Uterus (tissue), 2 donors: Measurements from ENCODE around the gene SLC2A10.

ENCODE experiments used
- CTCF ChIP-seq, 4 experiments: fragments of 200-600 bp in 2 of 4; fragments of 450-650 bp in 2 of 4; sonication (generic) in 2 of 4; IDR thresholded peaks; one replicate each; pipeline ENCODE4 v1.5.1; 2016 to 2019; ENCODE audit warnings: antibody characterized with exemption in 4 of 4, mild to moderate bottlenecking in 2 of 4, moderate library complexity in 1 of 4
- POLR2A ChIP-seq, 2 donors: fragments of 450-650 bp; IDR thresholded peaks; one replicate each; pipeline ENCODE4 v1.6.1; 2016; ENCODE audit warnings: antibody characterized with exemption in 2 of 2, mild to moderate bottlenecking in 1 of 2, moderate library complexity in 1 of 2

- TF ChIP-seq CTCF (IDR thresholded peaks at IDR 0.05): no peak
- TF ChIP-seq POLR2A (IDR thresholded peaks at IDR 0.05): no peak
These were observed 45.9 kb upstream of the SLC2A10 start for GRCh38 chr20:46663531-46663930.
